Esophagus mucosa (tissue), 1 donor: ENCODE results near the gene PRKN. TPM values are rescaled to one million over a fixed set of nuclear protein-coding genes. Genes with fewer than 3 reads are reported as not detected.
A peak's percentile ranks its signal among the peaks of the same experiment; 100 is the strongest.

Experiments
- ATAC-seq: fragments of 200-7000 bp; cut with Tn5 transposase; one replicate; pipeline ENCODE4 v1.9.1; 2020
- total RNA-seq: library from RNA; stranded (reverse); gene quantifications from one replicate; pipeline ENCODE4 v1.2.4, GENCODE V29; 2023
- donor health status: DM: yes; HTN: yes; CAD: no.

PRKN gene
- total RNA-seq, 1 donor from 2014 or later, result 2.4 TPM

GRCh38 chr6:161575523-161576254 lies 1151.9 kb downstream of the PRKN start:
- ATAC-seq, result no peak

GRCh38 chr6:161568885-161569456 lies 1158.6 kb downstream of the PRKN start:
- ATAC-seq, result no peak

- ATAC-seq, result no peak
These were observed 1162.6 kb downstream of the PRKN start for GRCh38 chr6:161564952-161565351.

GRCh38 chr6:161561908-161562307 lies 1165.7 kb downstream of the PRKN start:
- no peak for ATAC-seq

- ATAC-seq, result no peak
These were observed 1170.0 kb downstream of the PRKN start for GRCh38 chr6:161557333-161558107.

- ATAC-seq, result no peak
These were observed 1172.7 kb downstream of the PRKN start for GRCh38 chr6:161554883-161555282.

- ATAC-seq, result peak; percentile 84
These were observed 1177.5 kb downstream of the PRKN start for GRCh38 chr6:161549977-161550655.

GRCh38 chr6:161548713-161549296 lies 1178.8 kb downstream of the PRKN start:
- no peak for ATAC-seq

GRCh38 chr6:161547617-161548016 lies 1179.9 kb downstream of the PRKN start:
- no peak for ATAC-seq

GRCh38 chr6:161546632-161547031 lies 1180.9 kb downstream of the PRKN start:
- no peak for ATAC-seq

GRCh38 chr6:161545741-161546140 lies 1181.8 kb downstream of the PRKN start:
- ATAC-seq, result no peak

GRCh38 chr6:161544801-161545480 lies 1182.6 kb downstream of the PRKN start:
- ATAC-seq, result no peak

GRCh38 chr6:161543684-161544309 lies 1183.8 kb downstream of the PRKN start:
- no peak for ATAC-seq

GRCh38 chr6:161542346-161542980 lies 1185.1 kb downstream of the PRKN start:
- ATAC-seq, result no peak

GRCh38 chr6:161540532-161540931 lies 1187.0 kb downstream of the PRKN start:
- no peak for ATAC-seq

GRCh38 chr6:161536224-161536630 lies 1191.3 kb downstream of the PRKN start:
- peak; percentile 25 for ATAC-seq

GRCh38 chr6:161534264-161534873 lies 1193.2 kb downstream of the PRKN start:
- no peak for ATAC-seq

- no peak for ATAC-seq
These were observed 1194.3 kb downstream of the PRKN start for GRCh38 chr6:161533266-161533665.

GRCh38 chr6:161532536-161532935 lies 1195.0 kb downstream of the PRKN start:
- ATAC-seq, result no peak

- ATAC-seq, result no peak
These were observed 1200.8 kb downstream of the PRKN start for GRCh38 chr6:161526794-161527193.

- no peak for ATAC-seq
These were observed 1204.2 kb downstream of the PRKN start for GRCh38 chr6:161523362-161523761.
